CD4-positive, alpha-beta T cell treated with Interleukin-17A for 4 hours (primary cell): ENCODE results near the gene PCDHA6.
"Not testable (repeated sequence)": the region's sequence is repeated elsewhere in the genome, so short reads cannot be mapped to it uniquely, and the experiment has no call there.

Source experiments
- DNase-seq: peaks from one replicate; pipeline ENCODE4 v3.0.0-alpha.2; 2020; ENCODE audit warnings: mixed read lengths

Gene PCDHA6

GRCh38 chr5:140821375-140822280 is 6.1 kb upstream of the PCDHA6 start, which contains the start of gene PCDHA5:
PCDHA5 (plus strand) TSS chr5:140821613.
- no peak for DNase-seq

GRCh38 chr5:140822281-140822629 is 5.5 kb upstream of the PCDHA6 start:
- DNase-seq, result no peak

DNA sequence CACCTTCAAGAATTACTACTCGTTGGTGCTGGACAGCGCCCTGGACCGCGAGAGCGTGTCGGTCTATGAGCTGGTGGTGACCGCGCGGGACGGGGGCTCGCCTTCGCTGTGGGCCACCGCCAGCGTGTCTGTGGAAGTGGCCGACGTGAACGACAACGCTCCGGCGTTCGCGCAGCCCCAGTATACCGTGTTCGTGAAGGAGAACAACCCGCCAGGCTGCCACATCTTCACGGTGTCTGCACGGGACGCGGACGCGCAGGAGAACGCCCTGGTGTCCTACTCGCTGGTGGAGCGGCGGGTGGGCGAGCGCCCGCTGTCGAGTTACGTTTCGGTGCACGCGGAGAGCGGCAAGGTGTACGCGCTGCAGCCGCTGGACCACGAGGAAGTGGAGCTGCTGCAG is 4.8 kb upstream of the PCDHA6 start:
- DNase-seq, result not testable (repeated sequence)

DNA sequence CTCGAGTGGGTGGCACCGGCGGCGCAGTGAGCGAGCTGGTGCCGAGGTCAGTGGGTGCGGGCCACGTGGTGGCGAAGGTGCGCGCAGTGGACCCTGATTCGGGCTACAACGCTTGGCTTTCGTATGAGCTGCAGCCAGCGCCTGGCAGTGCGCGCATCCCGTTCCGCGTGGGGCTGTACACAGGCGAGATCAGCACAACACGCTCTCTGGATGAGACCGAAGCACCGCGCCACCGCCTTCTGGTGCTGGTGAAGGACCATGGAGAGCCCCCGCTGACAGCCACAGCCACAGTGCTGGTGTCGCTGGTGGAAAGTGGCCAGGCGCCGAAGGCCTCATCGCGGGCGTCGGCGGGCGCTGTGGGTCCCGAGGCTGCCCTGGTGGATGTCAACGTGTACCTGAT is 4.3 kb upstream of the PCDHA6 start:
- no peak for DNase-seq

DNA sequence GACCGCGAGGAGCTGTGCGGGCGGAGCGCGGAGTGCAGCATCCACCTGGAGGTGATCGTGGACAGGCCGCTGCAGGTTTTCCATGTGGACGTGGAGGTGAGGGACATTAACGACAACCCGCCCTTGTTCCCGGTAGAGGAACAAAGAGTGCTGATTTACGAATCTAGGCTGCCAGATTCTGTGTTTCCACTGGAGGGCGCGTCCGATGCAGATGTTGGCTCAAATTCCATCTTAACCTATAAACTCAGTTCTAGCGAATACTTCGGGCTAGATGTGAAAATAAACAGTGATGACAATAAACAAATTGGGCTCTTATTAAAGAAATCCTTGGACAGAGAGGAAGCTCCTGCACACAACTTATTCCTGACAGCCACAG is 590 bp downstream of the PCDHA6 start:
- no peak for DNase-seq

GRCh38 chr5:140829511-140830501 is 2.0 kb downstream of the PCDHA6 start:
- DNase-seq, result not testable (repeated sequence)

GRCh38 chr5:140833993-140834392 is 6.2 kb downstream of the PCDHA6 start, which contains the start of gene PCDHA7:
PCDHA7 (plus strand) TSS chr5:140834269; CDS start chr5:140834384, 115 bp downstream.
- DNase-seq, result no peak

- DNase-seq, result not testable (repeated sequence)
Measured at GRCh38 chr5:140834439-140835008, 6.8 kb downstream of the PCDHA6 start.

DNA sequence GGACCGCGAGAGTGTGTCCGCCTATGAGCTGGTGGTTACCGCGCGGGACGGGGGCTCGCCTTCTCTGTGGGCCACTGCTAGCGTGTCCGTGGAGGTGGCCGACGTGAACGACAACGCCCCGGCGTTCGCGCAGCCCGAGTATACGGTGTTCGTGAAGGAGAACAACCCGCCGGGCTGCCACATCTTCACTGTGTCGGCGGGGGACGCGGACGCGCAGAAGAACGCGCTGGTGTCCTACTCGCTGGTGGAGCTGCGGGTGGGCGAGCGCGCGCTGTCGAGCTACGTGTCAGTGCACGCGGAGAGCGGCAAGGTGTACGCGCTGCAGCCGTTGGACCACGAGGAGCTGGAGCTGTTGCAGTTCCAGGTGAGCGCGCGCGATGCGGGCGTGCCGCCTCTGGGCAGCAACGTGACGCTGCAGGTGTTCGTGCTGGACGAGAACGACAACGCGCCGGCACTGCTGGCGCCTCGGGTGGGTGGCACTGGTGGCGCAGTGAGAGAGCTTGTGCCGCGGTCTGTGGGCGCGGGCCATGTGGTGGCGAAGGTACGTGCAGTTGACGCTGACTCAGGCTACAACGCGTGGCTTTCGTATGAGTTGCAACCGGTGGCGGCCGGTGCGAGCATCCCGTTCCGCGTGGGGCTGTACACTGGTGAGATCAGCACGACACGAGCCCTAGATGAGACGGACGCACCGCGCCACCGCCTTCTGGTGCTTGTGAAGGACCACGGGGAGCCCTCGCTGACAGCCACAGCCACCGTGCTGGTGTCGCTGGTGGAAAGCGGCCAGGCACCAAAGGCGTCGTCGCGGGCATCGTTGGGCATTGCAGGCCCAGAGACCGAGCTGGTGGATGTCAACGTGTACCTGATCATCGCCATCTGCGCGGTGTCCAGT is 8.1 kb downstream of the PCDHA6 start:
- no peak for DNase-seq

DNA sequence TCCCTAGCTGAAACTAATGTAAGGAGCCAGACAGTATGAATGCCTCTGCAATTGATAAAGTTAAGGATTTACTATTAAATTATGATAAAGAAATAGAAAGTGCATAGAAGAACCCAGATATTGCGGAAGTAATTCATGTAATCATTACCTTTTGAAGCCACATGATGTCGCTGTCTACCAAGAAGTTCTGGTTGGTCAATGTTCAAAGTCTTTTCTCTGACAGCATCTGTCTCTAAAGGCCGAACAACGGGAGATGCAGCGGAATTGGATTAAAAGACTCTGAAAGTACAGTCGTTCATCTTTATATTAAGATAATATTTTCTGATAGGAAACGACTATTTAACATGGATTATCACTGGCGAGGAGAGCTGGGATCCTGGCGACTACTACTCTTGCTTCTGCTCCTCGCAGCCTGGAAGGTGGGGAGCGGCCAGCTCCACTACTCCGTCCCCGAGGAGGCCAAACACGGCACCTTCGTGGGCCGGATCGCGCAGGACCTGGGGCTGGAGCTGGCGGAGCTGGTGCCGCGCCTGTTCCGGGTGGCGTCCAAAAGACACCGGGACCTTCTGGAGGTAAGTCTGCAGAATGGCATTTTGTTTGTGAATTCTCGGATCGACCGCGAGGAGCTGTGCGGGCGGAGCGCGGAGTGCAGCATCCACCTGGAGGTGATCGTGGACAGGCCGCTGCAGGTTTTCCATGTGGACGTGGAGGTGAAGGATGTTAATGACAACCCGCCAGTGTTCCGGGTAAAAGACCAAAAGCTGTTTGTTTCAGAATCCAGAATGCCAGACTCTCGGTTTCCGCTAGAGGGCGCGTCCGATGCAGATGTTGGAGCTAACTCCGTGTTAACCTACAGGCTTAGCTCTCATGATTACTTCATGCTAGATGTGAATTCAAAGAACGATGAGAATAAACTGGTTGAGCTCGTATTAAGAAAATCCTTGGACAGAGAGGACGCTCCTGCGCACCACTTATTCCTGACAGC is 13.5 kb downstream of the PCDHA6 start, which contains the start of gene PCDHA8:
Gene PCDHA8, plus strand, starts transcription at position 210 of the 985 bp plus-strand sequence. Its CDS starts 135 bp downstream, at position 345.
- DNase-seq, result no peak

DNA sequence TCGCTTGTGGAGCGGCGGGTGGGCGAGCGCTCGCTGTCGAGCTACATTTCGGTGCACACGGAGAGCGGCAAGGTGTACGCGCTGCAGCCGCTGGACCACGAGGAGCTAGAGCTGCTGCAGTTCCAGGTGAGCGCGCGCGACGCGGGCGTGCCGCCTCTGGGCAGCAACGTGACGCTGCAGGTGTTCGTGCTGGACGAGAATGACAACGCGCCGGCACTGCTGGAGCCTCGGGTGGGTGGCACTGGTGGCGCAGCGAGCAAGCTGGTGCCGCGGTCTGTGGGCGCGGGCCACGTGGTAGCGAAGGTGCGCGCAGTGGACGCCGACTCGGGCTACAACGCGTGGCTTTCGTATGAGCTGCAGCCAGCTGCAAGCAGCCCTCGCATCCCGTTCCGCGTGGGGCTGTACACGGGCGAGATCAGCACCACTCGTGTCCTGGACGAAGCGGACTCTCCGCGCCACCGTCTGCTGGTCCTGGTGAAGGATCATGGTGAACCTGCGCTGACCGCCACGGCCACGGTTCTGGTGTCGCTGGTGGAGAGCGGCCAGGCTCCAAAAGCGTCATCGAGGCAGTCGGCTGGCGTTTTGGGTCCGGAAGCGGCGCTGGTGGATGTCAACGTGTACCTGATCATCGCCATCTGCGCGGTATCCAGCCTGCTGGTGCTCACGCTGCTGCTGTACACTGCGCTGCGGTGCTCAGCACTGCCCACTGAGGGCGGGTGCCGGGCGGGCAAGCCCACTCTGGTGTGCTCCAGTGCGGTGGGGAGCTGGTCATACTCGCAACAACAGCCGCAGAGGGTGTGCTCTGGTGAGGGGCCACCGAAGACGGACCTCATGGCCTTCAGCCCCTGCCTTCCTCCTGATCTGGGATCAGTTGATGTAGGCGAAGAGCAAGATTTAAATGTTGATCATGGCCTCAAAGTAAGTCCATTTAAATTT is 15.3 kb downstream of the PCDHA6 start:
- DNase-seq, result no peak

- DNase-seq, result not testable (repeated sequence)
Measured at GRCh38 chr5:140848139-140849102, 20.7 kb downstream of the PCDHA6 start, which contains the start of gene PCDHA9. PCDHA9 (plus strand) TSS chr5:140848382; CDS start chr5:140848496, 114 bp downstream.

- DNase-seq, result not testable (repeated sequence)
Measured at GRCh38 chr5:140849831-140850634, 22.3 kb downstream of the PCDHA6 start.

DNA sequence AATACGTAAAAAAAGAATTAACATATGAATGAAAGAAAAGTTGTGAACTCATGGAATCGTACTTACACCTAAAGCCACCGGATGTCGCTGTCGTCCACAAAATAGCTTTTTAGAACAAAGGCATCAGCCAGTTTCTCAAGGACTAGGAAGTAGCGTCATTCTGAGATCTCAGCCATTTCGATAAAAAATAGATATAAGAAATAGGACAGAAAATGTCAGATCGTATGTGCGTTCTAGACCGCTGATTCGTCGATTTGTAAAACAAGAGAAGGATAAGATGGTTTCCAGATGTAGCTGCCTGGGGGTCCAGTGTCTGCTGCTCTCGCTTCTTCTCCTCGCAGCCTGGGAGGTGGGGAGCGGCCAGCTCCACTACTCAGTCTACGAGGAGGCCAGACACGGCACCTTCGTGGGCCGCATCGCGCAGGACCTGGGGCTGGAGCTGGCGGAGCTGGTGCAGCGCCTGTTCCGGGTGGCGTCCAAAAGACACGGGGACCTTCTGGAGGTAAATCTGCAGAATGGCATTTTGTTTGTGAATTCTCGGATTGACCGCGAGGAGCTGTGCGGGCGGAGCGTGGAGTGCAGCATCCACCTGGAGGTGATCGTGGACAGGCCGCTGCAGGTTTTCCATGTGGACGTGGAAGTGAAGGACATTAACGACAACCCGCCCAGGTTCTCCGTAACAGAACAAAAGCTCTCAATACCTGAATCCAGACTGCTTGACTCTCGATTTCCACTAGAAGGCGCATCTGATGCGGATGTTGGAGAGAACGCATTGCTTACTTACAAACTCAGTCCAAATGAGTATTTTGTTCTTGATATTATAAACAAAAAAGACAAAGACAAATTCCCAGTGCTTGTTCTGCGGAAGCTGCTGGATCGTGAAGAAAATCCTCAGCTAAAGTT is 28.3 kb downstream of the PCDHA6 start, which contains the start of gene PCDHA10:
Gene PCDHA10, plus strand, starts transcription at position 126 of the 903 bp plus-strand sequence. Its CDS starts 152 bp downstream, at position 278.
- DNase-seq, result no peak

GRCh38 chr5:140857177-140857986 is 29.6 kb downstream of the PCDHA6 start:
- no peak for DNase-seq
